Stimulated activated CD8-positive, alpha-beta memory T cell treated with anti-CD3 and anti-CD28 coated beads, Interleukin-2, amount 100 ng/mL, for 1 hour (primary cell): ENCODE results near the gene GLIS1.
A peak's percentile ranks its signal among the peaks of the same experiment; 100 is the strongest.

Experiments
- DNase-seq, 2 donors: peaks; one replicate each; pipeline ENCODE4 v3.0.0-alpha.2; 2020; ENCODE audit warnings: low read depth in 2 of 2

GLIS1 gene

GRCh38 chr1:53693773-53694717, 44.9 kb downstream of the GLIS1 start:
- DNase-seq, result no peak

GRCh38 chr1:53693339-53693738, 45.6 kb downstream of the GLIS1 start:
- DNase-seq, result no peak

GRCh38 chr1:53691326-53691725, 47.6 kb downstream of the GLIS1 start:
- DNase-seq, result no peak

- no peak for DNase-seq
Measured at GRCh38 chr1:53690411-53690810, 48.6 kb downstream of the GLIS1 start.

- DNase-seq, result no peak
Measured at GRCh38 chr1:53689736-53690326, 49.1 kb downstream of the GLIS1 start.

- DNase-seq, result no peak
Measured at GRCh38 chr1:53689223-53689622, 49.7 kb downstream of the GLIS1 start.

GRCh38 chr1:53688381-53689102, 50.4 kb downstream of the GLIS1 start:
- no peak for DNase-seq

GRCh38 chr1:53687901-53688300, 51.1 kb downstream of the GLIS1 start:
- no peak for DNase-seq

GRCh38 chr1:53687426-53687825, 51.5 kb downstream of the GLIS1 start:
- DNase-seq, result no peak

- no peak for DNase-seq
Measured at GRCh38 chr1:53686965-53687267, 52.0 kb downstream of the GLIS1 start.

GRCh38 chr1:53686091-53686964, 52.6 kb downstream of the GLIS1 start:
- DNase-seq, result no peak

GRCh38 chr1:53685272-53686051, 53.5 kb downstream of the GLIS1 start:
- no peak for DNase-seq

GRCh38 chr1:53684741-53685140, 54.2 kb downstream of the GLIS1 start:
- no peak for DNase-seq

GRCh38 chr1:53683986-53684740, 54.8 kb downstream of the GLIS1 start:
- DNase-seq, result no peak

GRCh38 chr1:53682881-53683280, 56.1 kb downstream of the GLIS1 start:
- DNase-seq, result no peak

- DNase-seq, result peak; percentile 2 to 4
Measured at GRCh38 chr1:53681977-53682685, 56.8 kb downstream of the GLIS1 start.

- DNase-seq, result no peak
Measured at GRCh38 chr1:53681351-53681976, 57.5 kb downstream of the GLIS1 start.

- no peak for DNase-seq
Measured at GRCh38 chr1:53680868-53681267, 58.1 kb downstream of the GLIS1 start.
